ENCODE measurements around the gene DLX4.

DLX4 gene

GRCh38 chr17:49970498-49970897 lies 1.5 kb downstream of the DLX4 start:
- no peak for DNase-seq

GRCh38 chr17:49971199-49971847 lies 2.3 kb downstream of the DLX4 start:
- DNase-seq = no peak

GRCh38 chr17:49971848-49972485 lies 3.0 kb downstream of the DLX4 start:
- DNase-seq = no peak

GRCh38 chr17:49972486-49973270 lies 3.7 kb downstream of the DLX4 start:
- no peak for DNase-seq

- DNase-seq = no peak
Measured at GRCh38 chr17:49973271-49973615, 4.3 kb downstream of the DLX4 start.

GRCh38 chr17:49975531-49975930 lies 6.5 kb downstream of the DLX4 start:
- no peak for DNase-seq

GRCh38 chr17:49976163-49976827 lies 7.3 kb downstream of the DLX4 start:
- no peak for DNase-seq

- DNase-seq = no peak
Measured at GRCh38 chr17:49976828-49977202, 7.8 kb downstream of the DLX4 start.

- no peak for DNase-seq
Measured at GRCh38 chr17:49977463-49978389, 8.7 kb downstream of the DLX4 start.

GRCh38 chr17:49978501-49978900 lies 9.5 kb downstream of the DLX4 start:
- no peak for DNase-seq

- DNase-seq = no peak
Measured at GRCh38 chr17:49979748-49980479, 10.9 kb downstream of the DLX4 start.

- peak; percentile 92 for DNase-seq
Measured at GRCh38 chr17:49980703-49981197, 11.8 kb downstream of the DLX4 start.

GRCh38 chr17:49984283-49984682 lies 15.3 kb downstream of the DLX4 start:
- no peak for DNase-seq

- DNase-seq = no peak
Measured at GRCh38 chr17:49984776-49985175, 15.8 kb downstream of the DLX4 start.

GRCh38 chr17:49985310-49985990 lies 16.5 kb downstream of the DLX4 start:
- no peak for DNase-seq

GRCh38 chr17:49986396-49987289 lies 17.7 kb downstream of the DLX4 start:
- DNase-seq = no peak

GRCh38 chr17:49987290-49987585 lies 18.2 kb downstream of the DLX4 start:
- DNase-seq = no peak

GRCh38 chr17:49987681-49988441 lies 18.9 kb downstream of the DLX4 start:
- peak; percentile 88 for DNase-seq

- no peak for DNase-seq
Measured at GRCh38 chr17:49989518-49989880, 20.5 kb downstream of the DLX4 start.

Data from NCI-H1694 (cell line).